GM19193 (cell line): ENCODE results near the gene CACHD1.

Source experiments
- POLR2A ChIP-seq: IDR thresholded peaks from 4 replicates; pipeline ENCODE4 v1.6.1; 2011; ENCODE audit not compliant: insufficient read depth, insufficient read length; ENCODE audit errors: extremely low read depth

Gene CACHD1

GRCh38 chr1:64466033-64466432, 3.9 kb upstream of the CACHD1 start:
- no peak for TF ChIP-seq POLR2A

GRCh38 chr1:64469116-64469976, 583 bp upstream of the CACHD1 start:
- TF ChIP-seq POLR2A = no peak

GRCh38 chr1:64470665-64471217, 812 bp downstream of the CACHD1 start:
- TF ChIP-seq POLR2A = no peak

- TF ChIP-seq POLR2A = no peak
Measured at GRCh38 chr1:64471218-64472039, 1.5 kb downstream of the CACHD1 start.

GRCh38 chr1:64472040-64472376, 2.1 kb downstream of the CACHD1 start:
- TF ChIP-seq POLR2A = no peak

- TF ChIP-seq POLR2A = no peak
Measured at GRCh38 chr1:64472805-64473204, 2.9 kb downstream of the CACHD1 start.

- TF ChIP-seq POLR2A = no peak
Measured at GRCh38 chr1:64473367-64473766, 3.4 kb downstream of the CACHD1 start.

GRCh38 chr1:64474133-64474532, 4.2 kb downstream of the CACHD1 start:
- TF ChIP-seq POLR2A = no peak

- no peak for TF ChIP-seq POLR2A
Measured at GRCh38 chr1:64474665-64475439, 4.9 kb downstream of the CACHD1 start.

GRCh38 chr1:64476251-64476952, 6.5 kb downstream of the CACHD1 start:
- no peak for TF ChIP-seq POLR2A

- TF ChIP-seq POLR2A = no peak
Measured at GRCh38 chr1:64478594-64479470, 8.9 kb downstream of the CACHD1 start.

GRCh38 chr1:64479874-64480273, 9.9 kb downstream of the CACHD1 start:
- TF ChIP-seq POLR2A = no peak

- TF ChIP-seq POLR2A = no peak
Measured at GRCh38 chr1:64480999-64481772, 11.3 kb downstream of the CACHD1 start.
